Neural cell (in vitro differentiated cells): ENCODE measurements around the gene RBP5.

Experiments
- EP300 ChIP-seq: fragments of 450-650 bp; conservative IDR thresholded peaks from 2 replicates; pipeline ENCODE4 v1.6.1; 2014; ENCODE audit warnings: antibody characterized with exemption, mild to moderate bottlenecking, moderate library complexity; ENCODE audit not compliant: poor library complexity, severe bottlenecking
- EZH2 ChIP-seq: fragments of 200-600, 300-800 bp; shearing (Covaris generic), sonication (generic); IDR thresholded peaks from 2 replicates; pipeline ENCODE4 v1.6.1; 2014; ENCODE audit warnings: antibody characterized with exemption, low read length, borderline replicate concordance, mild to moderate bottlenecking; ENCODE audit not compliant: insufficient read depth, poor library complexity, severe bottlenecking
- MXI1 ChIP-seq: fragments of 450-650 bp; conservative IDR thresholded peaks from 2 replicates; pipeline ENCODE4 v1.6.1; 2014; ENCODE audit warnings: antibody characterized with exemption, mild to moderate bottlenecking; ENCODE audit not compliant: poor library complexity, severe bottlenecking
- POLR2AphosphoS5 ChIP-seq: IDR thresholded peaks from 2 replicates; pipeline ENCODE4 v1.6.1; 2012
- REST ChIP-seq: IDR thresholded peaks from 2 replicates; pipeline ENCODE4 v1.6.1; 2012; ENCODE audit warnings: borderline replicate concordance
- SMC3 ChIP-seq: fragments of 450-650 bp; conservative IDR thresholded peaks from 2 replicates; pipeline ENCODE4 v1.6.1; 2014; ENCODE audit warnings: antibody characterized with exemption, mild to moderate bottlenecking, moderate library complexity; ENCODE audit not compliant: poor library complexity
- TAF1 ChIP-seq: IDR thresholded peaks from 2 replicates; pipeline ENCODE4 v1.6.1; 2012; ENCODE audit warnings: low read depth
- TF ChIP-seq, protein P1 (sequence below): fragments of 450-650 bp; IDR thresholded peaks from 2 replicates; pipeline ENCODE4 v1.5.1; 2014; ENCODE audit warnings: antibody characterized with exemption, mild to moderate bottlenecking, moderate library complexity; ENCODE audit not compliant: poor library complexity, severe bottlenecking

DNA sequence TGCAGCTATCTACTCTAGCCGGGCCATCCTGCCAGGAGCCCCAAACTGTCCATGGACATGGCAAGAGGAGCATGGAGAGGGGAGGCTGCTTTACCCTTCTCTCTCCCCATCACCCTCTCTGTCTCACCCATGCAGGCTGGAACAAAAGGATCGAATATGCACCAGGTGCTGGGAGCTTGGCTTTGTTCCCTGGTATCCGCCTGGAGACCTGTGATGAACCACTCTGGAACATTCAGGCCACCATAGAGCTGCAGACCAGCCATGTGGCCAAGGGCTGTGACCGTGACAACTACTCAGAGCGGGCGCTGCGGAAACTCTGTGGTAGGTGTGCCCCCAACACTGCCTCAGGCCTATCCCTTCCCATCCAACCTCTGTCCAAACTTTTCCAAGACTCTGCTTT lies 7.4 kb upstream of the RBP5 start:
- TF ChIP-seq, protein P1, sequence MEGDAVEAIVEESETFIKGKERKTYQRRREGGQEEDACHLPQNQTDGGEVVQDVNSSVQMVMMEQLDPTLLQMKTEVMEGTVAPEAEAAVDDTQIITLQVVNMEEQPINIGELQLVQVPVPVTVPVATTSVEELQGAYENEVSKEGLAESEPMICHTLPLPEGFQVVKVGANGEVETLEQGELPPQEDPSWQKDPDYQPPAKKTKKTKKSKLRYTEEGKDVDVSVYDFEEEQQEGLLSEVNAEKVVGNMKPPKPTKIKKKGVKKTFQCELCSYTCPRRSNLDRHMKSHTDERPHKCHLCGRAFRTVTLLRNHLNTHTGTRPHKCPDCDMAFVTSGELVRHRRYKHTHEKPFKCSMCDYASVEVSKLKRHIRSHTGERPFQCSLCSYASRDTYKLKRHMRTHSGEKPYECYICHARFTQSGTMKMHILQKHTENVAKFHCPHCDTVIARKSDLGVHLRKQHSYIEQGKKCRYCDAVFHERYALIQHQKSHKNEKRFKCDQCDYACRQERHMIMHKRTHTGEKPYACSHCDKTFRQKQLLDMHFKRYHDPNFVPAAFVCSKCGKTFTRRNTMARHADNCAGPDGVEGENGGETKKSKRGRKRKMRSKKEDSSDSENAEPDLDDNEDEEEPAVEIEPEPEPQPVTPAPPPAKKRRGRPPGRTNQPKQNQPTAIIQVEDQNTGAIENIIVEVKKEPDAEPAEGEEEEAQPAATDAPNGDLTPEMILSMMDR = no peak
- TF ChIP-seq EP300 (no peak), REST (no peak), EZH2 (no peak), SMC3 (no peak), MXI1 (no peak), POLR2AphosphoS5 (no peak), TAF1 (no peak)
